NCI-H2107 treated with DMSO at 0.1 percent for 48 hours (cell line): ENCODE results near the gene MYO3A.

Experiments used
- DNase-seq: peaks from one replicate; lab custom pipeline; 2025; ENCODE audit not compliant: unreplicated experiment; lab: John Stamatoyannopoulos, UW

The MYO3A gene, protein sequence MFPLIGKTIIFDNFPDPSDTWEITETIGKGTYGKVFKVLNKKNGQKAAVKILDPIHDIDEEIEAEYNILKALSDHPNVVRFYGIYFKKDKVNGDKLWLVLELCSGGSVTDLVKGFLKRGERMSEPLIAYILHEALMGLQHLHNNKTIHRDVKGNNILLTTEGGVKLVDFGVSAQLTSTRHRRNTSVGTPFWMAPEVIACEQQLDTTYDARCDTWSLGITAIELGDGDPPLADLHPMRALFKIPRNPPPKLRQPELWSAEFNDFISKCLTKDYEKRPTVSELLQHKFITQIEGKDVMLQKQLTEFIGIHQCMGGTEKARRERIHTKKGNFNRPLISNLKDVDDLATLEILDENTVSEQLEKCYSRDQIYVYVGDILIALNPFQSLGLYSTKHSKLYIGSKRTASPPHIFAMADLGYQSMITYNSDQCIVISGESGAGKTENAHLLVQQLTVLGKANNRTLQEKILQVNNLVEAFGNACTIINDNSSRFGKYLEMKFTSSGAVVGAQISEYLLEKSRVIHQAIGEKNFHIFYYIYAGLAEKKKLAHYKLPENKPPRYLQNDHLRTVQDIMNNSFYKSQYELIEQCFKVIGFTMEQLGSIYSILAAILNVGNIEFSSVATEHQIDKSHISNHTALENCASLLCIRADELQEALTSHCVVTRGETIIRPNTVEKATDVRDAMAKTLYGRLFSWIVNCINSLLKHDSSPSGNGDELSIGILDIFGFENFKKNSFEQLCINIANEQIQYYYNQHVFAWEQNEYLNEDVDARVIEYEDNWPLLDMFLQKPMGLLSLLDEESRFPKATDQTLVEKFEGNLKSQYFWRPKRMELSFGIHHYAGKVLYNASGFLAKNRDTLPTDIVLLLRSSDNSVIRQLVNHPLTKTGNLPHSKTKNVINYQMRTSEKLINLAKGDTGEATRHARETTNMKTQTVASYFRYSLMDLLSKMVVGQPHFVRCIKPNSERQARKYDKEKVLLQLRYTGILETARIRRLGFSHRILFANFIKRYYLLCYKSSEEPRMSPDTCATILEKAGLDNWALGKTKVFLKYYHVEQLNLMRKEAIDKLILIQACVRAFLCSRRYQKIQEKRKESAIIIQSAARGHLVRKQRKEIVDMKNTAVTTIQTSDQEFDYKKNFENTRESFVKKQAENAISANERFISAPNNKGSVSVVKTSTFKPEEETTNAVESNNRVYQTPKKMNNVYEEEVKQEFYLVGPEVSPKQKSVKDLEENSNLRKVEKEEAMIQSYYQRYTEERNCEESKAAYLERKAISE (N-terminal part only)

DNA sequence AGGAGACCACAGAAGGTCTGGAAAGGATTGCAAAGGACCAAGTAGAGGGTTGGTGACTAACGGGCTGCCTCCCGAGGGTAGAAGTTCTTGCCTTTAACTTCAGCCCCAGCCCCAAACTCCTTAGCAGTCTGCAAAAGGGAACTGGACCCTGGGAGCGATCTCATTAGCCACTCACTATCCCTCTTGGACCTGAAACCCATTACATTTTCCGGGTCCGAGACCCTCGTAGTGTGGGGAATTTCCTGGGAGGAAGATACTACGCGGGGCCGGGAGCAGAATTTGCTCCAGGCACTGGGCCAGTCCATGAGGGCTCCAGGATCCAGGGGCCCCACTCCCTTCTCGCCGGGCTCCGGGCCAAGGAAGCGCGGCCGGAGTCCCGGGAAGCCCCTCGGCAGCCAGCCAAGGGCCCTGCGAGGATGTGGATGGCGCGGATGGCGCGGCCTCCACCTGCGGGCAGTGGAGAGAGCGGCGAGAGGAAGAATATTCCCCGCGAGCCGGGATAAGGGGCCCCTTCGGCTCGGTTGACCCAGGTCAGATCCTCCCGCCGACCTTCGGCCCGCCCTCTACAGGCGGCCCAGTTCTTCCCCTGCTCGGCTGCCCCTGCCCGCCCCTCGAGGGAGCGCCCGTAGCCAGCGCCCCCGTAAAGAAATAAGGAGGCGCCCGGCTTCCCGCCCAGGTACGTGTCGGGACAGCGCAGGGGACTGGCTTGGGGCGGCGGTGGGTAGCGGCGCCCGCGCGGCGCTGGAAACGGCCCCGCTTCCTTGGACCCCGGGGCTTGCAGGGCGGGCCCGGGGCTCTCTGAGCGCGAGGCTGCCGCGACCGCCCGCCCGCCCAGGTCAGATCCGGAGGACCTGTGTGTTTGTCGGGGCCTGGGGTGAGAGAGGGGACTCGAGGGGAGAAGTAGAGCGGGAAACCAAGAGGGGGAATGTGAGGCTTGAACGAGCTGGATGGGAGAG, at the start of gene MYO3A:
Gene MYO3A, plus strand, starts transcription at position 577 of the 956 bp plus-strand sequence. CDS start 17,882 bp downstream, outside the sequence.
- no peak for DNase-seq

DNA sequence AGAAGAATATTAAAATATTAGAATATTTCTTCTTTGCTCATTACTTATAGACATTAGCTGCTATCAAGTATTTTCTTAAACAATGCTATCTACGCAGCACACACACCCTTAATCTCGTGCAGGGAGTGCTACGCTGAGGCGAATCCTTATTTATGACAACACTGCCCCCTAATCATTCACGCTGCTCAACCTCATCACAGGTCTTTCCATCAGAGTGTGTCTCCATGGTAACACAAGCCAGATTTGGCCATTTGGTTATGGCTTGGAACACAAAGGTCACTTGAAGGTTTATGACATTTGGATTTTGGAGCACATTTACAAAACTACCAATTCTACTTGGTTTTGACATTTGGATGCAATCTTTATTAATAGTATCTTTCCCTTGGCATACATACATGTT, 45.4 kb upstream of the MYO3A start:
- no peak for DNase-seq

DNA sequence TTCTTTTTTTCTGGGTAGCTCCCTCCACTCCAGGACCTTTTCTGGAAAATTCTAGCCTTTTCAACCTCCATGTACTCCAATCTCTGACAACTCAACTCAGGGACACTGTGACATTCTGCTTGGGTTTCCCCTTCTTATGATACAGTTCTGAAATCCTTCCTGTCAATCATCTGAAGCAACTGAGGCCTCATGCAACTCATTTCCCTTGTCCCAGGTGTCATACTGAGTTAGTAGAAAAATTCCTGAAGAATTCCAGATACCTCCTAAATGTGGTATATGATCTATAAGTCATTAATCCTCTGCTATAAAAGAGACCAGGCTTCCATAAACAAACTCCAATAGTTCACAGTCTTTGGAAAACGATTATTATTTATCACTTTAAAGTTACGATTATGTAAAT, 43.0 kb upstream of the MYO3A start:
- no peak for DNase-seq

DNA sequence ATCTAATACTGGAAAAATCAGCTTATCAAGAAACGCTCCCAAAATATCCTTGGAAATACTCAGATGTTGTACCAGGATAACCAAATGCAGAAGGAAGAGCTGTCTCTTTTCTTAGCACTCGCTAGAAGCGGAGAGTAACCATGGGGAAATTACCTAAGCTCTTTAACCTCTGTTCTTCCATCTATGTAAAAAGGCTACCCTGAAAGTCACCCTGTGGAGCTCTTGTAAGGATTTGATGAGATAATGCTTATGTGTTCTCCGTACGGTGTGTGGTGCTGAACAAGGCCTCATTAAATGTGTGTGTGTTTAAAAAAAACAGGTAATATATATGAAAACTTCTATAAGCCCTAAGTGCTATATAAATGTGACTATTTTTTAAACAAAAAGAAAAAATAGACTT, 38.2 kb upstream of the MYO3A start:
- DNase-seq: no peak

DNA sequence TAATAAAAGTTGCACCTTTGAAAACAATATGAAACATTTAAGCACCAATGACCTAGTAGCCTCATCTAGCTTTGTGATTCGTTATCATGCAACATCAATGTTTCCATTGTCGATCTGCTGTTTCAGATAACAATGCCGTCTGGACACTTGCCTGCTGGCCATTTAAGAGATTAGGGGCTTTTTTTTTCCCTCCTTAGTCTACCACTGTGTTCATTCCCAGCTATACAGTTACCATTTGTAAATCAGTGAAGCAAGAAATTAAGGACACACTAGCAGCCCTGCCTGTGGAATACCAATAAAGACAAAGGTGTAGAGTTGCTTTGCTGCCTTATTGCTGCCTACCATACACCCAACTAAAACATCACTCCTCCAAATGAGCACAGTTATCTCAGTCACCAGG, 37.6 kb upstream of the MYO3A start:
- DNase-seq: no peak

DNA sequence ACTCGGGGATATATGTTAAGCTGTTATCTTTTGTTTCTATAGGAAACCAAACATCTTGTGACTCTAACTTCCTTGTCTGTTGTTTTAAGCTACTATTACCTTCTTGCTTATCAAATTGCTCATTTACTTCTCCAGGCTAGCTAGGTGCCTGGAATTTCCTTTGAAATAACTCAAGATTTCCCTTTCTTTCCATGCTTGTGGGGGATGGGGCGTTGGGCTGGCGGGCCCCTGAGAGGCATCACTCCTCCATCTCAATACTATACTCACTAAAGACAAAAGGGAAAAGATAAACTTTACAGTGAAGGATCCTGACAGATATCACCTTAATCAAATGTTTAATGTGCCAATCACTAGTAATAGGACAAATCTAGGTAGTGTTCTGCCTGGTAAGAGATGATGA, 34.7 kb upstream of the MYO3A start:
- no peak for DNase-seq

DNA sequence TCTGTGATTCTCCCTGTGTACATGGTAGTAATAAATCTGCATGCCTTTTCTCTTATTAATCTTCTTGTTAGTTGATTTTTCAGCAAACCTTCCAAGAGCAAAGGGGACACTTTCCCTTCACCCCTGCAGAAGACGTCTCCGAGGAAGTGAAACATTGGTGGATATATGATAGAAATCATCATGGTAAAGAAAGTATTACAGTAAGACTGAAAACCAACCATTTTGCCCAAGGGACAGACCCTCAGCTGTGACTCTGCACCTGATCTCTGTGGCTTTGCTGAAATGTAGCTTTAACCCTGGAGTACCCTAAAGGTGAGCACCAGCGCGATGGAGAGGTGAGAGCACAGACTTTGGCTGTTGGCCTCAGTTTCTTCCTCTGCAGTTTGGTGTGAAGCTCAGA, 32.8 kb upstream of the MYO3A start:
- no peak for DNase-seq

DNA sequence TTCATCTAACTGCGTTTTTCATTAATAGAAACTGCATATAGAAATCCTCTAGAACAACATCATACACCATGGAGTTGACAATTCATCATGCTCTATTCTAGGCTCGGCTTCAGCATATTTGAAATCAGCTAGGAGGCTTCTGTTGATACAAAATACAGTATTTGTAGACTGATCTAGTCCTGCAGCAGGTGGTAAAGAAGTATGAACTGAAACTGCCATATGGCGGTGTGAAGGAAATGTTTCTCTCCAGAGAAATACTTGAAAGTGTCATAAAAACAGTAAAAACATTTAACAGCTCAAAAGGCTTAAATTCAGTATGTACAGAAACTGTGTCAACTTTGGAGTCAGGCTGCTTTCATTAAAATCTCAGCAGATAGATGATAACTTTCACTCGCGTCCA, 32.0 kb upstream of the MYO3A start:
- no peak for DNase-seq

DNA sequence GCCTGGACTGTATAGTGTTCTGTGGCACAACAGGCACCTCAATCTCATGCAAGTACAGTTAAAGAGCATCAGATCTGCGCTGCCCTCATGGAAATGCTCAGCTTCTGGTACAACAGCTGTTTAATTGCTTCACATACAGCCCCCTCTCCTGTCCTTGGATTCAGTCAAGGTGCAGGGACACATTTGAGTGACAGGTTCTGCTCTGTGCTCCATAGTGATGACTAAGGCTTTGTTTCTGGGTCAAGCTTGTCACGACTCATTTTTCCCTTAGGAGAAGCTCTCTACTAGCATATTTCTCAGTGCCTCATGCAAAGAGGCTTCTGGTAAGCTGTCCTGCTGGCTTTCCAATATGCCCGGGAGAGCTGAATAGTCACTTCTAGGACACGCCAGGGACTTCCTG, 26.8 kb upstream of the MYO3A start:
- no peak for DNase-seq

DNA sequence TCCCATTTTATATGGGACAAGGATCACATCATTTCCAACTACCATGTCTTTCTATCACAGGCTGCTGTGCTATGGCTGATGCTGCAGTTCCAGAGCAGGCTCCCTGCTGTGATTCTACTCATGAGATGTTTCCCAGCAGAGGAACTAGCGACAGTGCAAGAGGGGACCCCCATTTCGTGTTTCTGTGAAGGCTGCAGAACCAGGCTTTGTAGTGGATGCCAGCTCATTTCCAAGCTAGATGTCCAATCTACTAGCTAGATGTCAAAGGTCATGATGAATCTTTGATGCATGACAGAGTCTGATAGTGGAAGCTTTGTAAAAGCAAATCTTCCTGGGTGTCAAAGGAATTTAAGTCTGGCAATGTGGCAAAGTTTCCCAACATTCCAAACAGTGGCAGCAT, 21.2 kb upstream of the MYO3A start:
- no peak for DNase-seq

DNA sequence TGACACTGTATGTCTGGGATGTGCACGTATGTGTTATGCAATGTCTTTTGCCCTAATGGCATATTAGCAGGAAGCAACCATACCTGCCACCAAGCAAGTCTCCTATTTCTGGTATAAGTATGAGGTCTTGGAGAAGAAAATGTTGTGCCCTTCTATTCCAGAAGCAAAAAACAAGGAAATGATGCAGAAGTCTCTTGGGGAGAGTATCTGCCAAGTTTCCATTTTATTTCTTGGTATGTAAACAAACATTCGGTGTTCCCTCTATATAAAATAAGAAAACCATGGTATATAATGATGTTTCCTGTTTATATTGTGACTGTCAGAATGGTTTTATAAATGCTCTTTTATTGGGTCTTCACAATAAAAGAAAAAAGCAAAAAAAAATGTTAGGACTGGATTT, 19.3 kb upstream of the MYO3A start:
- DNase-seq: no peak

DNA sequence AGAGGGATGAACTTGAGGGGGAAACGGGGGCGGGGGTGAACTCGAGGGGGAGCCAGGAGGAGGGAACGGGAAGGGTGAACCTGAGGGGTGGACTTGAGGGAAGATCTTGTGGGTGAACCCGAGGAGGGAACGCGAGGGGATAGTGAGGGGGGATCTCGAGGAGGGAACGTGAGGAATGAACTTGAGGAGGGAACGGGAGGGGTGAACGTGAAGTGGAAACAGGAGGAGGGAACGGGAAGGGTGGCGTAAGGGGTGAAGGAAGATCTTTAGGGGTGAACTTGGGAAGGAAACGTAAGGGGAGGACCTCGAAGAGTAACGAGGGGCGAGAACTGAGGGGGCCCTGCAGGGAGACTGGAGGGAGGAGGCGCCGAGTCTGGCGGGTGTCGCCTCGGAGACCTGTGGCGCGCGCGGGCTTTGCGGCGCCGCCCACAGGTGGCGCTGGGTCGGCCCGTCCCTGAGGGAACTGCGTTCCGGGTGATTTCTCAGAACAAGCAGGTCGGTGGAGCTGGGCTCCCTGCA, 651 bp downstream of the MYO3A start:
- peak; percentile 46 for DNase-seq

DNA sequence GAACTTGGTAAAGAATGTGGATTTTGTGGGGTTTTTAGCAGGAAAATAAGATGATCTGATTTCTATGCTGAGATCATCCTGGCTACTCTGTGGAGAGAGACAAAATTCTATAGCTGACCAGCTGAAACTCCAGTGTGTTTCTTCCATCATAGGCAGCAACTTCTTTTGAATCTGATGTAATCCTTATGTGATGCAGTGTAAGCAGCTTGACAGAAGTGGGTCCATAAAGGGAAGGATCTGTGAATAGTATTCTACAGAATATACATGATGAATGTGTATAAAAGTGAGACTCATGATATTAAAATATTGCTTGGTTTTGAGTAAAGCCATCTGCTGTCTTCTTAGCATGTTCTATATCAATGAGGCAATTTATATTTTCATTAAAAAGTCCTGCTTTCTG, 4.4 kb downstream of the MYO3A start:
- DNase-seq: no peak

DNA sequence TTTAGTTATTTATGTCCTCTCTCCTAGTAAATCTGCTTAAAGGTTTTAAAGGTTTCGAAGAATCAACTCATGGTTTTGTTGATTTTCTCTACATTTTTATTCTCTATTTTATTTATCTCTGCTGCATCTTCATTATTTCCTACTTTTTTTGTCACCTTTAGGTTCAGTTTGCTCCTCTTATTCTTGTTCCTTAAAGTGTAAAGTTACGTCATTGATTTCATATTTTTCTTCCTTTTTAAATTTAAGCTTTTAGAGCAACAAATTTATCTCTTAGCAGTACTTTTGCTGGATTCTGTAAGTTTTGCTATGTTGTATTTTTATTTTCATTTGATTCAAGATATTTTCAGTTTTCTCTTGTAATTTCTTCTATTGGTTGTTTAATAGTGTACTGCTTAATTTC, 10.7 kb downstream of the MYO3A start:
- DNase-seq: no peak

DNA sequence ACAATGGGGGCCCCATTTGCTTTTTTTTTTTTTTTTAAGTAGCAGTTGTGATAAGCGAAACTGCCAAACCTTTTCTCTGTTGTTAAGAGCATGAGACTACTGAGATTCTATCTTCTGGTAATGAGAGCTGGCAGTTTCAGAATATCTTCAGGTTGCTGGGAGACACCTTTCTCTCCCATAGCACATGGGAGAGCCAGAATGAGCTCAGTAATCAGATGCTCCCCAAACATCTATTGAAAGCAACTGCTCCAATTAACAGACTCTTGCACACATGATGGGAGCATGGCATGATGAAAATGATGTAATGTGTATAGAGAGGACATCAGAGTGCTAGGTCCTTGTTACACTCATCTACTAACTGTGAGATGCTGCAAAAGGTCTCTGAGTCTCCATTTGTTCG, 18.8 kb downstream of the MYO3A start:
- DNase-seq: peak; percentile 40

DNA sequence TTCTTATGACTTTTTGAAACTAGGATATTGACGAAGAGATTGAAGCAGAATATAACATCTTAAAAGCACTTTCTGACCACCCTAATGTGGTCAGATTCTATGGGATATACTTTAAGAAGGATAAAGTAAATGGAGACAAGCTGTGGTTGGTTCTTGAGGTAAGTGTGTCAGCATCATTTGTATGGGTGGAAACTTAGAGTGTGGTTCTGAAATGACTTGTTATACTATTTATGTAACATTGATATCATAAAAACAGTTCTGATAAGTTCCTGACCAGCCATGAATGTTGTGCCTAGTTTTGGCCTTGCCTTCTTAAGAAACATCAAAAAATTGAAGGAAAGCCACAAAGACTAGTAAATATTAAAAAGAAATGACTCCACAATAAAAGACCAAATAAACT, 20.8 kb downstream of the MYO3A start:
- no peak for DNase-seq

DNA sequence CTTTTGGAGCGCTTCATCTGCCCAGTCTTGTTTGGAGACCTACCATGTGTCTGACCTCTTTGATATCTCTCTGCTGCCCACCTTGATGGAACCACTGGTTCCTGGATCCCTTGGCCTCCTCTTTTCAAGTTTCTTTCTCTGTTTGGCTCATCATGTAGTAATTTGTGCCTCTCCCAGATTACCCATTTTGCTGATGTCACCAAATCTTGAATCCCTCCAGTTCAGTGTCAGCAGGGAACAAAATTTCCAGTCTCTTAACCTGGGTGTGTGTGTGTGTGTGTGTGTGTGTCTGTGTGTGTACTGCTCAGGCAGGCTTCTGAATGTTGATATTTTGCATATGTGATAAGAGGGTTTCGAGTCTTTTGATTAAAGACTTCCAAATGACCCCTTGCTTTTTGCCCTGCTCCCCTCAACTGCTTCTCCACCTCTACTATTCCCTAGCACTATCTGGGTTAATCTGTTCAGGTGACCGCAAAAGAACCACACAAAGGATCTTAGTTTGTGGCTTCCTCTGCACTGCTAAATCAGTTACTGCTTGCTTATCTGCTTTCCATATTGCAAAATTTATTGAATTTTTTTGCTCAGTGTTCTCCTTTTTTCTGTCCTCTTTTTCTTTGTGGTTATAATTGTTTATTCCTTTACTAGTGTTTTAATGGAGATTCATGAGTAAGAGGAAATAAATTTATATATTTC, 25.7 kb downstream of the MYO3A start:
- no peak for DNase-seq

DNA sequence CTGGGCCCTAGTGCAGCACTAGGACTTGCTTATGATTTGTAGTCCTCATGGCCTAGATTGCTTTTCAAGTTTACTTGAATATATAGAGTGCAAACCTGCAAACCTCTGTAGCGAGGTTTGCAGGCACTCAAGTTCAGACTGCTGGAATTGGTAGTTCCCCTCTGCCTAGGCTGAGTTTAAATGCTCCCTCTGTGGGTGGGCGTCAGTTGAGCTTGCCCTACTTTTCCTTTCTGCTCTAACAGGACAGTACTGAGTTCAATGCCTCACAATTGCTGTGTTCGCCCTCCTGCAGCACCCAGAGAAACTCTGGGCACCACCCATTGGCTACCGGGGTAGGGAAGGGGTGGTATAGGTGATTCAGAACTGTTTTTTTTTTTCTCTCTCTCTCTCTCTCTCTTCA, 31.6 kb downstream of the MYO3A start:
- no peak for DNase-seq

DNA sequence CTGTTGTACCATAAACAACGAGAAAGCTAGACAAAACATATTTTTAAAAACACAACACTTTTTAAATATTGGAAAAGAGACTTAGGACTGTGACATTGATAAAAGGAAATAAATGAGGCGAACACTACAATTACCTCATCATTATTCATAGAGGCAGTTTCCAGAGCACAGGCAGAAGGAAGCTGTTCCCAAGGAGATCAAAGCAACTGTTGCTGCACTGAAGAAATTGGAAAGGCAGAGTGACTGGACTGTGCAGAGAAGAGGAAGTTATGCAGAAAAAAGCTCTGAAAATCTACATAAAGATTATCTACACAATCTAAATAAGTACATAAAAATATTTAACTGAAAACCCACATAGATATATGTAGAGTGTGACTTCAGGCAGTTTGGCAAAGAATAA, 32.8 kb downstream of the MYO3A start:
- no peak for DNase-seq

DNA sequence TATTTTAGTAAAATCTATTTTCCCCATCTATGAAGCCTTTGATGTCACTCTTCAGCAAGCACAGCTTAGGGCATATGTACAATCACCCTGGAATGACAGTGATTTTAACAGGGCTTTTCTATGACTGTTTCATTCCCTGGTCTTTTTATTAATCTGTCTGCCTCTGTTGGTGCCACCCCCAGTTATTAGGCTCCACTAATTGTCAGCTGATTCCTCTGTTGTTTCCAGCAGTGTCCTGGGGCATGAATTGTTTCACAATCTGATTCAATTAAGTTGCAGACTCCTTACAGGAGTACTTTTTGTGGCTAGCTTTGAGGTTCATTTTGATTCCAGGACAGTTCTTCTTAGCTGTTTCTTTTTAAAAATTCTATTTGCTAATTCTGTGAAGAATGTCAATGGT, 38.6 kb downstream of the MYO3A start:
- no peak for DNase-seq
